ENCODE data around the gene RHOH.
"Not testable (repeated sequence)": the region's sequence is repeated elsewhere in the genome, so short reads cannot be mapped to it uniquely, and the experiment has no call there.

The RHOH gene, protein sequence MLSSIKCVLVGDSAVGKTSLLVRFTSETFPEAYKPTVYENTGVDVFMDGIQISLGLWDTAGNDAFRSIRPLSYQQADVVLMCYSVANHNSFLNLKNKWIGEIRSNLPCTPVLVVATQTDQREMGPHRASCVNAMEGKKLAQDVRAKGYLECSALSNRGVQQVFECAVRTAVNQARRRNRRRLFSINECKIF

DNA sequence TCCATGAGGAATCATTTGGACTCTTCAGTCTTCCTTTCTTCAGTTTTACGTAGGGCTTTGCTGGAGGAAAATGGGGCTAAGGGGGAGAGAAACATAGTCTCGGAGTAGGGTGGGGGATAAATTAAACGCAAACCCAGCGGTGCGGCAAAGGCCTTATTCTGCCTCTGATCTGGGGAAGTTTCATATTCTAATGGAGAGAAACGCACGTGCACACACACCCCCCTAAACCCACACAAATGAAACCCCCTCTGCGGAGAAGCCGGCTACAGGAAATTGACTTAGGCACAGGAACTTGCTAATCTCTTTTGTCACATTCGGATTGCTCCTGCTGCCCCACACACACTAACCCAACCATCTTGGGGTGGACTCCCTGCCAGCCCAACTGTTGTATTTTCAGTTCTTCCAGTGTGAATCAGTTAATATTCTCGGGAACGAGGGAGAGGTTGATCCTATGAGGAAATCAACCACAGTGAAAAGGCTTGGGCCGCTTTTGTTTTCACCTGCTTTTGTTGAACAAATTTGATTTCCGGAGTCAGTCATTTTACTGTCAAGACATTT is at the start of gene RHOH:
TSS of gene RHOH (plus strand) at position 308 of the 558 bp plus-strand sequence. CDS start 46,356 bp downstream, outside the sequence.
- DNase-seq = peak; percentile 25

DNA sequence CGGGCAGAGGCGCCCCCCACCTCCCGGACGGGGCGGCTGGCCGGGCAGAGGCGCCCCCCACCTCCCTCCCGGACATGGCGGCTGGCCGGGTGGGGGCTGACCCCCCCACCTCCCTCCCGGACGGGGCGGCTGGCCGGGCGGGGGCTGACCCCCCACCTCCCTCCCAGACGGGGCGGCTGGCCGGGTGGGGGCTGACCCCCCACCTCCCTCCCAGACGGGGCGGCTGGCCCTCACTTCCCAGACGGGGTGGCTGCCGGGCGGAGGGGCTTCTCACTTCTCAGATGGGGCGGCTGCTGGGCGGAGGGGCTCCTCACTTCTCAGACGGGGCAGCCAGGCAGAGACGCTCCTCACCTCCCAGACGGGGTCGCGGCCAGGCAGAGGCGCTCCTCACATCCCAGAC is 49.3 kb upstream of the RHOH start:
- DNase-seq = not testable (repeated sequence)

DNA sequence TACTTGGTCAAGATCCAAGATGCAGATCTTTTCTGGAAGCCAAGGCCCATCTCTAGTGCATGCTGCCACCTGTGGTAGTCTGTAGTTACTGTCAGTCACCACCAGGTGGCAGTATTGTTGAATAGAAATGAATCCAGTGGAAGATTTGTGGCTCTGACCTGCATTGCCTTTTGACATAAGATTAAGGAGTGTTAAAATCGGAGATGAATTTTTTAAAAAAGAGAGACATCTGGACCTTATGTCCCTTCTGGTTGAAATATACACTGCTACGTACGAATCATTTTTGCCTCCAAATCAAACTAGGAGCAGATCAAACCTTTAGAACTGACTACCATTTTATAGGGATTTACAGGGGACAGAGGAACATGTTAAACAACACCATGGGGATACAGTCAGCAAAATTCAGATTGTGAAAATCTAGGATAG is 46.9 kb upstream of the RHOH start:
- DNase-seq = peak; percentile 65

DNA sequence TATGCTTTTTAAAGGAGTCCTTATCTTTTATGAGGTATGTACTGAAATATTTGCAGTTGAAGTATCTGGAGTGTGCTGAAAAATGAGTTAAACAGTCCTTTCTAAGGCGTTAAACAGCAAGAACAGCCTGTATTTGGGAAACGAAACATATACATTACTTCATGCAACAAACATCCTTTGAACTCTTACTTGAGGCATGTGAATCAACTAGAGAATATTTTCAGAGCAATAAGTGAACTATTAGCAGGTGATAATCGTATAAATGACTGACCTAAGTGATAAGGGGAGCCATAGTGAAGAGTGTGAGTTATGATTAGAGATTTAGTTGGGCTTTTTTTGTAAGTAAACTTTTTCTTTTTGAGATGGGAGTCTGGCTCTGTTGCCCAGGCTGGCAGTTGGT is 45.9 kb upstream of the RHOH start:
- DNase-seq = no peak

DNA sequence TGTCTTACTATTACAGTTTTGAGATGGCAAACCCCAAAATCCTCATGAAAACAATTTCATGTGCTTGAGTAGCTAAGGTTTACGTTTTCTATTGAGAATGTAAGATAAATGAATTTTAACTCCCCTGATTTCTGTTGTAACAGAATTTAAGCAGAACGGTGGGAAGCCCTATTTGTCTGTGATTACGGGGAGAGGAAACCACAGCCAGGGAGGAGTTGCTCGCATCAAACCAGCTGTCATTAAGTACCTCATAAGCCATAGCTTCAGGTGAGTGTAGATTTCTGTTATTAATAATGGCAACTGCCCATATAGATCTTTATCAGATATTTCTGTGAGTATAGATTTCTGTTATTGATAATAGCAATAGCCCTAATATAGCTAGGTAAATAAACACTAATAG is 44.2 kb upstream of the RHOH start:
- DNase-seq = no peak

DNA sequence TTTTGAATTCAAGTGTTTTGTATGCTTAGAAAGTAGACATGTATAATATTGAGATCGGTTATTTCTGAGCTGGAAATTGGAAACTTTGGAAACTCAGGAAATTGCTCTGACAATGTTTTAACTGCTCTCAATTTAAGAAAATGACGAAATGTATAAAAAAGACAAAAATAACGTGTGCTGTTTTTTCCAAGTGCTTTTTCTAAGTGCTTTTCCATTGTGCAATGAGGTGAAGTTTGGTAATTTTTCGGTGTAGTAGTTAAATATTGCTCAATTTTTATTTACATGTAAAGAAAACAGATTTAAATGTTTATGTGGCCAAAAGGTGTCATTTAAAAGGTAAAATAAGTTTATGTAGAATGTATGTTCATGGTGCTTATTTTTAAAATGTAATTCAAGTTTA is 39.4 kb upstream of the RHOH start:
- DNase-seq = no peak

DNA sequence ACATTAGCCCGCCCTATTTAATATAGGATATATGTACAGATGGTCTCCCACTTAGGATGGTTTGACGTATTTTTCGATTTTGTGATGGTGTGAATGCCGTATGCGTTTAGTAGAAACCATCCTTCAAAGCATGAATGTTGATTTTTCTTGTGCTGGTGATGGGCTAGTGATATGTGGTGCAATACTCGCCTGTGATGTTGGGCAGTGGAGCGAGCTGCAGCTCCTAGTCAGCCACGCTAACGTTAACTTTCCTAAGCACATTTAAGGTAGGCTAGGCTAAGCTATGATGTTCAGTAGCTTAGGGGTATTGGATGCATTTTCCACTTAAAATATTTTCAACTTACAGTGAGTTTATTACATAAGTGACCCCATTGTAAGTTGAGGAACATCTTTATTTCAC is 36.6 kb upstream of the RHOH start:
- DNase-seq = no peak

DNA sequence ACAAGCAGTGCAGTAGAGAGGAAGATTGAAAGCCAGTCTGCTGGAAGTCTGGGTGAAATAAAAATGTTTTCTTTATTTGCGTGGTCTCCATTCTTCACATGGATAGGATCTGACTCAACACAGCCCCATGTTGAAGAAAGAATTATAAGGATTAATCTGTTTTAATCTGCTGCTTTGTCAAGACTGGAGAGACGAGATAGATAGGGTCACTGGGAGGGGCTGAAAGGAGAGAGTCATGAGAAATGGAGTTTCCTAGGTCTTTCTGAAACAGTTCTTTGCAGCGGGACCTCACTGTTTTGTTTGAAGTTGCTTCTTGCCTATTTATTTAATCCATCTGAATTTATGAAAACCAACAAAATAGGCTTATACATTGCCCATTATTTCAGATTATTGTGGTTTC is 32.4 kb upstream of the RHOH start:
- no peak for DNase-seq

DNA sequence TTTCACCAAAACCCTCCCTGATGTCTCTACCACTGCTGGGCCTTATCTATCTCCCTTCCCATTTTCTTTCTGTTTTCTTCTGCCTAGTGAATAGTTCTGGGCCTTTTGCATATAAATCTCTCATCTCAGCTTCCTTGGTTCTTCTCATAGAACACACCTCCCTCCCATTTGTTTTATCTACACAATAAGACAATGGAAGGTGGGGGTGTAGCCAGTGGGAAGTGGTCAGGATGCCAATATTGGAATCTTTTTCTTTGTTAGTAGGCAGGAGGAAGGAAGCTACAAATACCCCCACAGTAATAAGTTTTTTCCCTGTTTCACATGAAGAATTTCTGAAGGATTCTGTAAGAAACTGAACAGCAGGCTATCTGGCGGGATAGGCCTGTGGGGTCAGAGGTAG is 30.9 kb upstream of the RHOH start:
- no peak for DNase-seq

DNA sequence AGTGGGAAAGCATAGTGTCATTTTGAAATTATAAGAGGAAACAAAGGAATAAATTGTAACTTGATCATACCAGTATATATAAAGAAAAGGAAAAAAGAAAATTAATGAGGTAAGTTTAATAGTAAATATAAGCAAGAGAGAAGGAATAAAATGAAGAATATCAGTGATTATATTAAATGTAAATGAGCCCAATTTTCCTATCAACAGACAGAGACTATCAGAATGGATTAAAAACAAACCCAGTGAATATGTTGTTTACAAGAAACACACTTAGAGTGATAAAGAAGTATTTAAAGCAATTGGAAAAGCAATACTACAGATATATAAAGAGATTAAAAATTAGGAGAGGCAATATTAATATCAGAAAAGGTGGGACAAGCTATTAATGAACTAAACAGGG is 28.8 kb upstream of the RHOH start:
- no peak for DNase-seq

DNA sequence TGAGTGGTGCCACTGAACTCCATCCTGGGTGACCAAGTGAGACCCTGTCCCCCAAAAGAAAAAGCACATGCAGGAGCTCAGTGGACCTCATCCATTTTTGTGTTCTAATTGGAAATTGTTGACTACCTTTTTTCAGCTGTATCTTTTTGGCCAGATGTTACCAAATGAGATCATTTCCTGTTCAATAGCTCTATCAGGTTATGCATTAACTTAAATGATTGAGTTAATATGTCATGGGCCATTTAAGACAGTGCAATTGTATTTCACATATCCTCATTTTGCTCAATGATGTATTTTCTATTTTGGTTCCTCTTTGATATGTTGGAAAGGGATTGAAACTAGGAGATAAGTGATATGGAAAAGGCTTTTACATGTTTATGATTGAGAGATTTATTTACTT is 26.2 kb upstream of the RHOH start:
- no peak for DNase-seq

DNA sequence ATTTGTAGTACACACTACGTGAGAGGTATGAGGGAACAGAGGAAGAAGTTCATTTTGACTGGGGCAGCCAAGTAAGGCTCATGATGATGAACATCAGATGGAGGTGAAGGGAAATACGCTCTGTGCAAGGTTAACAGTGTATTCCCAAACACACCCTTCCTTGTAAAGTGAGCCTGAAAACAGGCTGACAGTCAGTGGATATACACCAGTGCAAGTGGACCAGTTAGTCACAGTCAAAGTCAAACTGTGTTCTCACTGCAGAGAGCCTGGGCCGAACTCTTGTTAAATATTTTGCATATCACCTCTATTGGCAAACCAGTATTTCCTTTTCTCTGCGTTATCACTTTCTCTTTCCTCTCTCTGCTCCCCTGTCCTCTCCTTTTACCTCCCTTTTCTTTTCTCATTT is 23.4 kb upstream of the RHOH start:
- DNase-seq = no peak

DNA sequence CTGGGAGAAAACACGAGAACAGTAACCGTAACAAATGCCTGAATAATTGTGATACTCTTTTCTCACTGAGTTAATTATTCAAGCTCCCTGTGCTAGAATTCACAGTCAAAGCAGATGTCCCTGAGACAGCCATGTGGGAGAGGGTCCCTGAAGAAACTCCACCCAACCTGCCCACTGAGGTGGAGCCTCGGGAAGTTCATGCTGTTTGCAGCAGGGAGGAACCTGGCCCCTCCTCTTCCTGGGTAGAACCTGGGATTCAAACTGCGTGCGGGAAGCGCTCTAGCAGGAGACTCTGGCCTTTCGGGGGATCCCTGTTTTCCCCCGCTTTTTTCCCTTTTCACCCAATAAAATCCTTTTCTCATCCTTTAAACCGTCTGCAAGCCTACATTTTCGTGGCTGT is 20.2 kb upstream of the RHOH start:
- DNase-seq = no peak

DNA sequence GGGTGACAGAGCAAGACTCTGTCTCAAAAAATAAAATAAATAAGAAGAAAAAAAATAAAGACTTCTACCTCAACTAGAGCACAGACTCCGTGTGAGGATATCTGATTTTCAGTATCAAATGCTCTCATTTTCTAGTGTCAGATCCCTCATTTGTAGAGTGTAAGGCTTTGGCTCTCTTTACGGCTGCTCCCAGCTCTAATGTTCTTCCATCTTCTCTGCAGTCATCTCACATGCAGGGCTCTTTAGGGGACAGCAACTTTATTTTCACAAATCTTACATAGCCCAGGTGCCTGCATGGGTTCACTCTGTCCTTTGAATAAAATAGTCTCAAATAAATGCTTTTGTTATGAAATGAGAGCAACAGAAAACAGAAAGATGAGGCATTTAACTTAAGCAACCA is 19.2 kb upstream of the RHOH start:
- no peak for DNase-seq

DNA sequence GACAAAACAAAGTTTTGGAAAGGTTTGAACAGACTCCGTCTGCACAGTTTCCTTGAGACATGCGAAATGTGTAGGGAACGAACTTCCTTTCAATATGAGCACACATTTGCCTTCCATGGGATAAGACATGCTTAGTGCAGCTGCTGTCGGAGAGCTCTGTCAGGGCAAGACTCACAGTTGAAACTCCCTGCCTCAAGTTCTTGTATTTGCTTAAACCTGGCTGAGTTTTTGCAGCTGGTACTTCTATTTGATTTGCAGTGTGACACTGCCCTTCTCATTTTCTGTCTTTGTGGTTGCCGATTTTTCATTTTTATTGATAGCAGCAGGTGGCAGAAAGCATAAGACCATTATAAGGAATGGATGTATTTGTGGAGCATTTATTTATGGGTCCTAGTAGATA is 18.2 kb upstream of the RHOH start:
- peak; percentile 13 for DNase-seq

DNA sequence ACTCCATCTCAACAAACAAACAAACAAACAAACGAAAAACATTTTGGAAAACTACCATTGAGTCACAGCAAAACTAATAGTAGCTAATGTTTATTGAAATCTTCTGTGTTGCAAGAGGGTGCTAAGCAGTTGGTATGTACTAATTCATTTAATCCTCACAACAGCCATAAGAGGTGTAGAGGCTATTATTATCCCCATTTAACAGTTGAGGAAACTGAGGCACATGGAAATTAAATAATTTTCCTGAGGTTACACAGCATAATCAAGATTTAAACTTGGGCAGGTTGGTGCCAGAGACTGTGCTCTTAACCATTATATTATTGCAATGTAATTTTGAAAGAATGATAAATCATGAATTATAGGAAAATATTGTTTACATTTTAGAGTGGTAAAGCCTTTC is 17.5 kb upstream of the RHOH start:
- DNase-seq = no peak

DNA sequence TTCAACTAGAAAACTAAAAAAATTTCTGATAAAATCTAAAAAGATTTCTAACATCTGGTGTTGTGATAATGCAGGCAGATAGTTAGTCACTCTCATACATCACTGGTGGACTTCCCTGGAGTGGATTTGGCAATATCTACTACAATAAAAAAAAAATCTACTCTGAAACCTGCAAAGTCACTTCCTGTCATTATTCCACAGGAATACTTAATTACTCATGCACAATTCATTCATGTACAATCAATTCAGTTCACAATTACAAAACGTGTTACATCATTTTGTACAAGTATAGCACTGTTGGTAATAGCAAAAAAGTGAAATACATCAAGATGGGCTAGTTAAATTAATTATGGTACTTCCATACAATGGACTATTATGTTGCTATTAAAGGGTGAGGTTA is 16.5 kb upstream of the RHOH start:
- DNase-seq = no peak

DNA sequence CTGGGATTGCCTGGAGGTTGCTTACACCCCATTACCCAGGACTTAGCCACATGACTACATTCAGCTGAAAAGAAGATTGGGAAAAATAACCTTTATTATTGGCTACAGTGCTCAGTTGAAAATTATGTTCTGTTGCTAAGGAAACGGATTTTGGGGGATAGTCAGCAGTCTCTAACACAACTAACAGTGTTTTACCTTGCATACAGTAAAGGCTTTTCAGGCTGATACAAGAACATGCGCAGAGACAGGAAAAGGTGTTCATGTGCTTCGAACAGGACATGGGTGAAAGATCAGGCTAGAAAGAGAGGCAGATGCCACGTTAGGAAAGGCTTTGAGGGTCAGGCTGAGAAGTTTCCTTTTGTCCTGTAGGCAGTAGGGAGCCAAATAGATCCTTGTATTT is 14.8 kb upstream of the RHOH start:
- DNase-seq = no peak

DNA sequence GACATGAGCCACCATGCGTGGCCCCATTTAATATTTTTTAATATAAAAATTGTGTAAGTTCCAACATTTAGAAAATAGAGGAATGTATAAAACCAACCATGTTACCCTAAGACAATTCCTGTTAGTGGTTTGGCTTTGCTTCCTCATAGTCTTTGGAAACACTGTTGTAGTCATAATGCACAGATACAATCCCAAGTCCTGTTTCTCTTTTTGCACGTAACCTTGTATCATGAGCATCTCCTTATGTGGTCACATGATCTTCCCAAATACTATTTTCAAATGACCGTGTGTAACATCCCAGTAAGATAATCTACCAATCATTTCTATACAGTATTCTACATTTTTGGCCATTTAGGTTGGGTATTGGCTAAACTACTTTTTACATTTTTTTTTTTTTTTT is 13.9 kb upstream of the RHOH start:
- no peak for DNase-seq

DNA sequence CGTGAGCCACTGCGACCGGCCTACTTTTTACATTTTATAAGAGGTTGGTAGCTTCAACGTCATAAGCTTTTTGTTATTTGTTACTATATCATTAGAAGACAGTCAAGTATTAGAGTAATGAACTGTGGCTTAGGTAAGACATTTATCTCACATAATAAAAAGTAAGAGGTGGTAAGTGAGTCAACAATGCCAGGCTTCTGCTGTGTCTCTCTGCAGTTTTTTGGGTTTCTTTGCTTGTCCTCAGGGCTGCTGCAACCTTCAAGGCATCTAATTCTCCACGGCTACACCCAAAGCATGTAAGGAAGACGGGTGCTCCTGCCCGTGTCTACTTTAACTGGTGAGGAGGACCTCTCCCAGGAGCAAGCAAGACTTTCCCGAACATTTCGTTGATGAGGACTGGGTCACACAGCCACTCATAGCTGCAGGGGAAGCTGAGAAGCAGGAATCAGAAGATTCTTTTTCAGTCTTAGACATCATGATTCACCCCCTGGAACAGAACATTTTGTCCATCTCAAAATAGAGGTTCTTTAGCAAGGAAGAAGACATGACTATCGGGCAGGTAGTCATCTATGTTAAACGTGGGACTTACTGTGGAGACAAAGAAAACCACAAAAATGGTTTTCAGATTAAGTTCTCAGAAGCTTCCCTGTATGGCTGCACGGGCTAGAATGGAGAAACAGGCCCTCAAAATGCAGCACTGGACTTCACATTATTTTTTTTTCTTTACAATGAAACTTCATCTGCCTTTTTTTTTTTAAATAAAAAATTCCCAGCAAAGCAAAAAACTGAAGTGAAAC is 13.0 kb upstream of the RHOH start:
- no peak for DNase-seq

DNA sequence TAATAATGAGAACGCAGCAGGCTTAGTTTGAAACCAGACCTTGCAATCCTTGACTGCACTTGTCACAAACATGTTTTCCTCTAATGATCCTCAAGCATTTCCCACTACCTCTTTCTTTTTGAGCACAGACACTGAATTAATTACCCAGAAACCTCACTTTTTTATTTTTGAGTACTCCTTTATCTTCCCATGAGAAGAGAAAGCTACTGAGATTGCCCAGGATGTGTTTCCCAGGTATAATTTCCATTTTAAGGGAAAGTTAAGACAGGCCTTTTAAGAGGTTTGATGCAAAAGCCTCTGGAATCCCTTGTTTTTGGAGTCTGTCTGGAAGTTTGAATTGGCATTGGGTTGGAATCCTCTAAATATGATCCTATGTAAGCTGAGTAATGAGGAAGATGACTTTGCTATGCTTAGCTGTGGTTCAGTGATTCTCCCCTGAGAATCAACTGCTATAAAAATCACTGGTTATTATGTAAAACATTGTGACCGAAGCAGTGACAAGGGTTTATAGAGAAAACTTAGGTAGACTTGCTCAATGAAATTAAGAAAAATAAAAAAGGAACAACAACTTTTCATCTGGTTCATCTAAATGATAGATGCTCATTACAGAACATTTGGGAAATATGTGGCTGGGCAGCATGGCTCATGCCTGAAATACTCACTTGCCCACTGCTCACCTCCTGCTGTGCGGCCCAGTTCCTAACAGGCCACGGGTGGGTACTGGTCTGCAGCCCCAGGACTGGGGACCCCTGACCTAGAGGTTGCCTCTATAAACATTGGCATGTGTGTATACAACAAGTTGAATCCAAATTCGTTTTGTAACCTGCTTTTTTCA is 10.8 kb upstream of the RHOH start:
- peak; percentile 20 for DNase-seq

DNA sequence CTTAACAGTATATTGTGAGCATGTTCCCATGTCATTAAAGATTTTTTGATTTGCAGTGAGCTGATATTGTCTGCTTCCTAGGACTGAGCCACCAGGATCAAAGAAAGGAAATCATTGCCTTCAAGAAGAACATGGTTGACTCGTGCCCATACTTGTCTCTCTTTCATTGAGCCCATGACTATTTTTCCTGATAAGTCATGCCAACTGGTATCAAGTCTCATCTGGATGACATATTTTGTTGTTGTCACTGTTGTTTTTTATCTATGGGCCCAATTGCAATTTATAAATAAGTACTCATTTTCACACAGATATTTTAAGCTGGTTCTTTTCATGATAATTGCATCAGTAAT is 10.2 kb upstream of the RHOH start:
- DNase-seq = no peak

DNA sequence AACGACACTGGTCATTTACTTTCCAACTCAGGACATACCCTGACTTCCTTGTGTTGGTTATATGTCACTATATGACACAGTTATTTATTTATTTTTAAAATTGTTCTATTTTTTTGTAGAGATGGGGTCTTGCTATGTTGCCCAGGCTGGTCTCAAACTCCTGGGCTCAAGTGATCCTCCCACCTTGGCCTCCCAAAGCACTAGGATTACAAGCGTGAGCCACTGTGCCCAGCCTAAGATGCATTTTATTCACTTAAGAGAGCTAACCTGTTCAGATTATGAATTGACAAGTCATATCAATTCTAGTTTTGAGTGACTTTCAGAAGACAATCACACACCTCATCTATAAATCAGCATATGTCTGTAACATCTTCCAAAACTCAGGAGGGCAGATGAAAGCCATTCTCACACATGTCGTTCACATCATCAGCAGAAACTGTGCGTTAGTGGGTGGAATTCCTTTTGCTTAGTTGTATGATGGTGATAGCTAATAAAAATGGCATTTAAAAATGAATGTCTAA is 9.4 kb upstream of the RHOH start:
- DNase-seq = no peak

Measured in eye (tissue), 1 donor.